ENCODE measurements around the gene RBM26. TPM values are rescaled to one million over a fixed set of nuclear protein-coding genes. Genes with fewer than 3 reads are reported as not detected.

The RBM26 gene
- total RNA-seq, 4 donors from 2014 or later = 16.0 to 42.3 (median 25.4) TPM

DNA sequence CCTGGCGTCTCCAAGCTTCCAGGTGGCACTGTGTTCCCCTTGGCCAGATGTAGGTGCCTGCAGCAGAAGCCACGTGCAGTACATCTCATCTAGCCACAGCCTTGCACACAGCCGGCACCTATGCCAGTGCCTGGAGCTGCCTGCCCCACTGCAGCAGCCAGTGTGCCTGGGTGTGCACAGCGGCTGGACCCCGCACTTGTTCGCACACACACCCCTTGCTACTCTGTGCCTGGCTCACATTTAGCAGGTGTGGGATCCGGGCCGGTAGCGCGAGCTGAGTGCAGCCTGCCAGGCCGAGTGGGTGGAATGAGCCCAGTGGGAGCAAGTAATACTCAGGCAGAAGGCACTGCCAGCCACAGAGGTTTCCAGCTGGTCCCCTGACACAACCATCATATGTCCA lies 26.9 kb upstream of the RBM26 start:
- no peaks in the 10 kb centered on the region for H3K4me1 ChIP-seq
- H3K9me3 ChIP-seq = no peaks in the 10 kb centered on the region
- no peak overlapping the region for H3K27ac ChIP-seq
- no peaks in the 10 kb centered on the region for H3K36me3 ChIP-seq
- H3K27me3 ChIP-seq = no peaks in the 10 kb centered on the region
- WGBS, 2 donors = 86 to 100% methylated on average over 7 to 10 of the region's 11 CpGs
- no peak overlapping the region for H3K4me3 ChIP-seq
- intact Hi-C loops (cut with DNase I) = no loop called here
- DNase-seq = no peak
- TF ChIP-seq POLR2A (IDR thresholded peaks at IDR 0.05) = no peak
- TF ChIP-seq, protein P1, sequence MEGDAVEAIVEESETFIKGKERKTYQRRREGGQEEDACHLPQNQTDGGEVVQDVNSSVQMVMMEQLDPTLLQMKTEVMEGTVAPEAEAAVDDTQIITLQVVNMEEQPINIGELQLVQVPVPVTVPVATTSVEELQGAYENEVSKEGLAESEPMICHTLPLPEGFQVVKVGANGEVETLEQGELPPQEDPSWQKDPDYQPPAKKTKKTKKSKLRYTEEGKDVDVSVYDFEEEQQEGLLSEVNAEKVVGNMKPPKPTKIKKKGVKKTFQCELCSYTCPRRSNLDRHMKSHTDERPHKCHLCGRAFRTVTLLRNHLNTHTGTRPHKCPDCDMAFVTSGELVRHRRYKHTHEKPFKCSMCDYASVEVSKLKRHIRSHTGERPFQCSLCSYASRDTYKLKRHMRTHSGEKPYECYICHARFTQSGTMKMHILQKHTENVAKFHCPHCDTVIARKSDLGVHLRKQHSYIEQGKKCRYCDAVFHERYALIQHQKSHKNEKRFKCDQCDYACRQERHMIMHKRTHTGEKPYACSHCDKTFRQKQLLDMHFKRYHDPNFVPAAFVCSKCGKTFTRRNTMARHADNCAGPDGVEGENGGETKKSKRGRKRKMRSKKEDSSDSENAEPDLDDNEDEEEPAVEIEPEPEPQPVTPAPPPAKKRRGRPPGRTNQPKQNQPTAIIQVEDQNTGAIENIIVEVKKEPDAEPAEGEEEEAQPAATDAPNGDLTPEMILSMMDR (IDR thresholded peaks at IDR 0.05) = no peak

DNA sequence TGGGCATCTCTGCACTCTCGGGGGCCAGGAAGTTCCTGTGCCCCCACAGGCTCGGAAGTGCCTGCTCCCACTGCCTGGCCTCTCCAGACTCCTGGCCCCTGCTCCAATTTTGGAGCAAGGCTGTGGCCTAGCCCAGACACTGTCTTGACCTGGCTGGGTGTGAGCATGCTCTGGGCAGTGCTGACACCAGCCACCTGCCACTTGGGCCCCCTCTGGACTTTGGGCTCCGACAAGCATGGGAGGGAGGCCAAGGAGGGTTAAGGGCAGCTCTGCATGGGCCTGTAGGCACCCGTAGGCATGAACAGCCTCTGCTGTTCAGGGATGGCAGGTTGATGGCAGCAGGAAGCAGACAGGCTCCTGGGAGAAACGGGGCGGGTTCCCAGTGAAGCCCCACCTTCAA lies 26.0 kb upstream of the RBM26 start:
- intact Hi-C loops (cut with DNase I) = no loop called here
- H3K27ac ChIP-seq = no peak overlapping the region
- H3K27me3 ChIP-seq = no peaks in the 10 kb centered on the region
- peaks cover 0 to 3% (median 0%) of the 10 kb centered on the region in 3 donors for H3K4me1 ChIP-seq
- no peaks in the 10 kb centered on the region for H3K36me3 ChIP-seq
- WGBS, 2 donors = 100% methylated on average over 1 of the region's 6 CpGs; no CpG with 5 or more reads in 1 of the 2 donors
- H3K9me3 ChIP-seq = no peaks in the 10 kb centered on the region
- H3K4me3 ChIP-seq = no peak overlapping the region
- TF ChIP-seq POLR2A (IDR thresholded peaks at IDR 0.05) = no peak
- TF ChIP-seq, protein P1 (IDR thresholded peaks at IDR 0.05) = no peak
- DNase-seq = no peak

DNA sequence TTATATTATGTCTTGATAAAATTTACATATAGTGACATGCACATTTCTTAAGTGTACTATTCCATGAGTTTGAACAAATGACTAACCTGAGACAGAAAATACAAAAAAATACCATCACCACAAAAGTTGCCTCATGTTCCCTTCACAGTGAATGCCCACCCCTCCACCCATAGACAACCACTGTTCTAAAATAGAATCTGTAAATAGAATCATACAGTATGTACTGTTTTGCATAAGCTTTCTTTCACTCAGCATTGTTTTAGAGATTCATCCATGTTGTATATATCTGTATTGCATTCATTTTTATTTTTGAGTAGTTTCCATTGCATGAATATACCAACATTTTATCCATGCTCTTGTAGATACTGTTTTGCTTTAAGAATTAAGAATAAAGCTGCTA lies 23.3 kb upstream of the RBM26 start:
- Histone ChIP-seq H3K27me3 (no peaks in the 10 kb centered on the region), H3K27ac (no peak overlapping the region), H3K4me1 (peaks cover 0 to 4% (median 0%) of the 10 kb centered on the region in 3 donors), H3K36me3 (no peaks in the 10 kb centered on the region), H3K9me3 (no peaks in the 10 kb centered on the region), H3K4me3 (no peak overlapping the region)
- TF ChIP-seq, protein P1 (IDR thresholded peaks at IDR 0.05) = no peak
- intact Hi-C loops (cut with DNase I) = loop anchor here (10.0 kb wide), 1 partner anchor 245 kb away; no protein-coding TSS in a partner anchor
- DNase-seq = no peak

DNA sequence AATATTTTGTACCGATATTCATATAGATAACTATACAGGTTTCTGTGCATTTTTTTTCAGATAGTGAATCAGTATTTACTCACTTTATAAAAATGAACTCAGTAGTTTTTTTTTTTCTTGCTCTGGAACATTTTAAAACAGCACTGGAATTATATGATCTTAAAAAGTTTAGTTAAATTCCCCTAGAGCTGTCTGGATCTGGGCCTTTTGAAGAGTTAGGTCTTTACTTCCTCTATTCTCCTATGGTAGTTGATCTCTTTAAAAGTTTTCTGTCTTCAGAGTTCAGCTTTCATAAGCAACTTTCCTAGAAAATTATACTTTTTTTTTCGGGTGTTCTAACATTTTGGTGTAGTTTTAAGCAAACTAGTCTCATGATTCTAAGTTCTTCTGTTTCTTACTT lies 21.8 kb upstream of the RBM26 start:
- no peaks in the 10 kb centered on the region for H3K27me3 ChIP-seq
- WGBS, 2 donors = 65 to 83% methylated on average over 2 of the region's 2 CpGs
- intact Hi-C loops (cut with DNase I) = loop anchor here (10.0 kb wide), 1 partner anchor 247 kb away; no protein-coding TSS in a partner anchor
- no peak overlapping the region for H3K27ac ChIP-seq
- DNase-seq = no peak
- H3K4me3 ChIP-seq = no peak overlapping the region
- TF ChIP-seq, protein P1 (IDR thresholded peaks at IDR 0.05) = no peak
- TF ChIP-seq POLR2A (IDR thresholded peaks at IDR 0.05) = no peak
- peaks cover 0 to 4% (median 0%) of the 10 kb centered on the region in 3 donors for H3K4me1 ChIP-seq
- no peaks in the 10 kb centered on the region for H3K36me3 ChIP-seq
- no peaks in the 10 kb centered on the region for H3K9me3 ChIP-seq

DNA sequence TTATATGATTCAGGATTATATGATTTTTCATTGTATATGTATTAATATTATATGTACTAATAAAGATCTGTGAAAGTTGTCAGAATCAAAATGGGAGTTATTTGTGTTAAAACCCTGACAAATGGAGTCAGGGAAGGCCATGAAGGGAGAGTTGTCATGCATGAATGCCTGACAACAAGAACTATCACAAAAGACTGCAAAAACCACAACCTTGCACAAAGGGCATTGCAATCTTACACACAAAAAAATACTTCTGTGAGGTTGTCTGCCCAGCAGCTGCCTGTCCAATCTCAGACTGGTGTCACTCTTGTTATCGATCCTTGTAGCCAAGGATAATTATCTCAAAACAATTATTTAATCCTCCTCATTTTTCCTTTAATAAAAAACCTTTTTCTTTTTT lies 21.2 kb upstream of the RBM26 start:
- no peak for TF ChIP-seq POLR2A (IDR thresholded peaks at IDR 0.05)
- TF ChIP-seq, protein P1 (IDR thresholded peaks at IDR 0.05) = no peak
- H3K36me3 ChIP-seq = no peaks in the 10 kb centered on the region
- 37 to 76% methylated on average over 1 of the region's 1 CpG for WGBS, 2 donors
- H3K9me3 ChIP-seq = no peaks in the 10 kb centered on the region
- DNase-seq = no peak
- no peak overlapping the region for H3K27ac ChIP-seq
- intact Hi-C loops (cut with DNase I) = loop anchor here (10.0 kb wide), 1 partner anchor 248 kb away; no protein-coding TSS in a partner anchor
- H3K27me3 ChIP-seq = no peaks in the 10 kb centered on the region
- peaks cover 0 to 4% (median 0%) of the 10 kb centered on the region in 3 donors for H3K4me1 ChIP-seq
- H3K4me3 ChIP-seq = no peak overlapping the region

Measured in esophagus squamous epithelium (tissue), 5 donors.